Kidney (tissue), 14 donors: Measurements from ENCODE around the gene IPO8. TPM values are rescaled to one million over a fixed set of nuclear protein-coding genes. Genes with fewer than 3 reads are reported as not detected.

Experiments used
- DNase-seq, 5 donors: peaks; one replicate each; pipeline ENCODE4 v3.0.0-alpha.2; 2013 to 2020
- FAIRE-seq: peaks from 2 replicates; lab custom pipeline; 2012; peaks lifted over from hg19 to GRCh38; lab: Jason Lieb, UNC
- H3K27ac ChIP-seq, 2 donors: one replicate each; pipeline ENCODE4 v1.7.0; 2013; ENCODE audit warnings: low read depth in 2 of 2, low read length in 2 of 2, inconsistent platforms in 1 of 2
- H3K27me3 ChIP-seq: one replicate; pipeline ENCODE4 v1.7.1; 2013; ENCODE audit warnings: low read length, inconsistent platforms; ENCODE audit not compliant: control insufficient read depth, insufficient read depth
- H3K36me3 ChIP-seq, 3 donors: one replicate each; pipeline versions ENCODE4 v1.7.0 to v1.7.1; 2013; ENCODE audit warnings: low read length in 3 of 3, control low read depth in 1 of 3, inconsistent platforms in 1 of 3; ENCODE audit not compliant: insufficient read depth in 3 of 3, control insufficient read depth in 2 of 3
- H3K4me1 ChIP-seq, 3 donors: one replicate each; pipeline versions ENCODE4 v1.7.0 to v1.7.1; 2013; ENCODE audit warnings: low read length in 3 of 3, inconsistent platforms in 1 of 3, low read depth in 1 of 3; ENCODE audit not compliant: control insufficient read depth in 2 of 3, insufficient read depth in 2 of 3
- H3K4me3 ChIP-seq, 3 donors: one replicate each; pipeline versions ENCODE4 v1.7.0 to v1.8.1; 2013; ENCODE audit warnings: low read length in 3 of 3, control low read depth in 1 of 3, inconsistent platforms in 1 of 3
- H3K9ac ChIP-seq, 3 donors: one replicate each; pipeline versions ENCODE4 v1.7.0 to v1.7.1; 2013; ENCODE audit warnings: low read length in 3 of 3, control low read depth in 1 of 3, inconsistent platforms in 1 of 3
- H3K9me3 ChIP-seq, 3 donors: one replicate each; pipeline versions ENCODE4 v1.7.0 to v1.7.1; 2013; ENCODE audit warnings: low read length in 3 of 3, control low read depth in 1 of 3, inconsistent platforms in 1 of 3; ENCODE audit not compliant: control insufficient read depth in 2 of 3, insufficient read depth in 1 of 3
- intact Hi-C: fragments of 100-400 bp; cut with DNase I; formaldehyde crosslinking; loops from one replicate; pipeline ENCODE4 v1.11.1; 2022
- polyA plus RNA-seq: library from polyadenylated mRNA; stranded (reverse); fragments of 350-450 nt; fragmentation: Illumina TruSeq; extraction: RNeasy Lipid Tissue Mini Kit (QIAGEN cat#74804); gene quantifications from one replicate; pipeline ENCODE4 v1.2.3, GENCODE V29; 2014; ENCODE audit warnings: low read depth, low replicate concordance; ENCODE audit not compliant: insufficient read depth
- total RNA-seq: library from RNA; stranded (reverse); fragmentation: NEBNext Ultra II Directional; extraction: Animal tissue kit (Norgen Biotek cat#: 25700); gene quantifications from one replicate; pipeline ENCODE4 v1.2.1, GENCODE V29; 2021
- TF ChIP-seq, protein P1 (sequence below): IDR thresholded peaks from 3 replicates; pipeline ENCODE4 v1.5.1; 2012; ENCODE audit warnings: mild to moderate bottlenecking, moderate library complexity, borderline replicate concordance; ENCODE audit not compliant: insufficient read depth; ENCODE audit errors: extremely low read depth
- donor health status: control.
- donor health status: control.
- donor health status: control.
- donor health status: control.
- donor health status: control.
- donor health status: DM: yes; HTN: yes; CAD: no.
- donor health status: Normal renal cell carcinoma (clear cell type).

Gene IPO8
- total and polyA plus RNA-seq, 2 donors from 2014 or later, result 19.5 to 63.3 TPM

DNA sequence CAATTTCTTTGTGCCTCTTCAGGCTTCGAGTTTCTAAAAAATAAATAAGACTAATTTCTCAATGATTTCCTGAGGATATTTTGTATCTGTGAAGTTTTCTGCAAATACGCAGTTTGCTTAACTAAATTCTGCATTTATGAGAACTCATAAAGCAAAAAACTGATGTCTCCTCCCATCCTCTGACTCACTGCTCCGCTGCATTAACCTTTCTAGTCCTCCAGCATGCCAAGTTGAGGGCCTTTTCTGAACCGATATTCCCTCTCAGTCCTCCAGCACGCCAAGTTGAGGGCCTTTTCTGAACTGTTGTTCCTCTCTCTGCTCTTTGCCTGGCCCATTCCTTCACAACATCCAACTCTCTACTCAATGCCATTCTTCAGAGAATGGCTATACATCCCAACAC lies 3.2 kb downstream of the IPO8 start:
- DNase-seq, result no peak
- no peak overlapping the region for H3K27ac ChIP-seq
- H3K9me3 ChIP-seq, result no peaks in the 10 kb centered on the region
- H3K4me1 ChIP-seq, result peaks cover 0 to 9% (median 8%) of the 10 kb centered on the region in 3 donors
- H3K9ac ChIP-seq, result no peak overlapping the region
- no peaks in the 10 kb centered on the region for H3K27me3 ChIP-seq
- H3K4me3 ChIP-seq, result no peak overlapping the region
- FAIRE-seq, result no peak
- intact Hi-C loops, result no loop called here
- TF ChIP-seq, protein P1, sequence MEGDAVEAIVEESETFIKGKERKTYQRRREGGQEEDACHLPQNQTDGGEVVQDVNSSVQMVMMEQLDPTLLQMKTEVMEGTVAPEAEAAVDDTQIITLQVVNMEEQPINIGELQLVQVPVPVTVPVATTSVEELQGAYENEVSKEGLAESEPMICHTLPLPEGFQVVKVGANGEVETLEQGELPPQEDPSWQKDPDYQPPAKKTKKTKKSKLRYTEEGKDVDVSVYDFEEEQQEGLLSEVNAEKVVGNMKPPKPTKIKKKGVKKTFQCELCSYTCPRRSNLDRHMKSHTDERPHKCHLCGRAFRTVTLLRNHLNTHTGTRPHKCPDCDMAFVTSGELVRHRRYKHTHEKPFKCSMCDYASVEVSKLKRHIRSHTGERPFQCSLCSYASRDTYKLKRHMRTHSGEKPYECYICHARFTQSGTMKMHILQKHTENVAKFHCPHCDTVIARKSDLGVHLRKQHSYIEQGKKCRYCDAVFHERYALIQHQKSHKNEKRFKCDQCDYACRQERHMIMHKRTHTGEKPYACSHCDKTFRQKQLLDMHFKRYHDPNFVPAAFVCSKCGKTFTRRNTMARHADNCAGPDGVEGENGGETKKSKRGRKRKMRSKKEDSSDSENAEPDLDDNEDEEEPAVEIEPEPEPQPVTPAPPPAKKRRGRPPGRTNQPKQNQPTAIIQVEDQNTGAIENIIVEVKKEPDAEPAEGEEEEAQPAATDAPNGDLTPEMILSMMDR, result no peak
- no peaks in the 10 kb centered on the region for H3K36me3 ChIP-seq

DNA sequence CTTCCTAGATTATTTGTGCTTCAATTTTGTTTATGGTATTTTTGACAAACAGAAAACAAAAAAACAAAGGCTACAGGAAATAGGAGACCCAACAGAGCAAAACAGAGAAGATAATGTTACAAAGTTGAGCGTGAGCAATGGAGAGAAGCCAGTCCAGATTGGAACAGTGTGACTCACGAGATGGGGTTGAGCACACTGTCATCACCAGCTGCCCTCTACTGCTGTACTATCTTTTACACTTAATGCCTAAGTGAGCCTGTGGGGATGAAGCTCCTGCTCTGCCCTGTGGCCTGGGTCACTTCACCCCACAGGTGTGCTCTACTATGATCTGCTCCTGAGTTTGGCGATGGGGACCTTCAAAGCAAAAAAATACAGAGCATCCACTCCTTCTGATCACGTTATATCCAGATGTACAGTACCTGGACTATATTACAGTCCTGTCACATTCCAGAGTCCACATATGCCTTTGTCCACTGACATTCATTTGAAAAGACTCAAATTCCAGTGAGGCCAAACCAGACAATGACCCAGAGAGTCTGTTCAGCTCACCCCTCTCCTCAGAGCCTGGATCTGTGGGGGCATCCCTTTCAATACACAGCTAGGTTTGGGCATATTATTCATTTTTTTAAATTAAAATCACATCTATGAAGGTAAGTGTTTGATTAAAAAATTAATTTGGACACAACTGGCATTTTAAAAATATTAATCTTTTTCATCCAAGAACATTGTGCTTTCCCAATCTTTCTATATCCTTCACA lies 4.4 kb downstream of the IPO8 start:
- TF ChIP-seq, protein P1, result no peak
- no peak overlapping the region for H3K27ac ChIP-seq
- FAIRE-seq (no peak), DNase-seq (peak in 3 of 5 donors; percentile 22 to 47 (median 47))
- peaks cover 0 to 2% (median 0%) of the 10 kb centered on the region in 3 donors for H3K36me3 ChIP-seq
- no peaks in the 10 kb centered on the region for H3K9me3 ChIP-seq
- H3K4me3 ChIP-seq, result no peak overlapping the region
- intact Hi-C loops, result no loop called here
- H3K9ac ChIP-seq, result no peak overlapping the region
- H3K4me1 ChIP-seq, result peaks cover 0 to 9% (median 8%) of the 10 kb centered on the region in 3 donors
- H3K27me3 ChIP-seq, result no peaks in the 10 kb centered on the region

DNA sequence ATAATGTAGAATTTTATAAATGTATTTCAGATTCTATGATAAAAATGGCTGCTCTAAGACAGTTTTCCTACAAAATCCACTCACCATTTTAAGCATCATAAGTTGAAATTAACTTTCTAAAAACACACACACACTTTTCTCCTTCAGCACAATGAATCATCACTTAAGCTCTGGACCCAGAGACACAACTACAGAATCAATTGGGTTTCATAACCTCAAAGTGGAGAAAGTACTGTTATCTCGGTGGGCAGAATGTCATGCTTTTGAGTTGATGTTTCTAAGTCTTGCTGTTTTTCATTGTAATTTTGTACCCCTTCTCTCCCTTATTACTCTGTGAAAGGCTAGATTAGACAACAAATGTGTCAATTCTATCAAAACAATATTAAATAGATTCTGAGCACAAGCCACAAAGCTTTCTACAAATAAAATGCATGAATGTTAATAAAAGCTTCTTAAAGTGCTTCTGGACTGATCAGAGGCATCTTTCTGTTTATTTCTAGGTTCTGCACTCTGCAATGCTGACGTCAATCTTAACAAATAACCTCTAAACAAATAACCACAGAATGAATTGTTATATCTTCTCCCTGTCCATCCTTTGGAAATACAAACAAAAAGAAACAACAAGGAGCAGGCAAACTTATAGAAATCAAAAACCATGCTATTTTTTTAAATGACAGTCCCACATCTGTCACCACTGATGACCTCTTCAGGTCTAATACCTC lies 8.2 kb downstream of the IPO8 start:
- intact Hi-C loops, result no loop called here
- H3K9me3 ChIP-seq, result no peaks in the 10 kb centered on the region
- FAIRE-seq (no peak), DNase-seq (no peak)
- H3K4me1 ChIP-seq, result no peaks in the 10 kb centered on the region
- no peaks in the 10 kb centered on the region for H3K27me3 ChIP-seq
- H3K27ac ChIP-seq, result no peak overlapping the region
- no peak overlapping the region for H3K9ac ChIP-seq
- TF ChIP-seq, protein P1, result no peak
- H3K36me3 ChIP-seq, result peaks cover 0 to 7% (median 0%) of the 10 kb centered on the region in 3 donors
- no peak overlapping the region for H3K4me3 ChIP-seq
